Activated T-helper 17 cell treated with anti-CD3 and anti-CD28 coated beads, Interleukin-2, amount 50 U/mL, for 72 hours (primary cell): ENCODE measurements around the gene BLM. TPM values are rescaled to one million over a fixed set of nuclear protein-coding genes. Genes with fewer than 3 reads are reported as not detected.

Experiments
- ATAC-seq: fragments of 150-1000 bp; cut with Tn5 transposase; replicated peaks from 2 replicates; pipeline ENCODE4 v1.10.0; 2021; ENCODE audit warnings: mild to moderate bottlenecking, moderate library complexity
- H3K27ac Mint-ChIP-seq: one replicate; pipeline ENCODE4 v1.8.0; 2022; ENCODE audit warnings: mixed read lengths
- H3K27me3 Mint-ChIP-seq: one replicate; pipeline ENCODE4 v1.8.0; 2022; ENCODE audit warnings: mixed read lengths
- H3K36me3 Mint-ChIP-seq: one replicate; pipeline ENCODE4 v1.8.0; 2022; ENCODE audit warnings: low read depth, mild to moderate bottlenecking, mixed read lengths
- H3K4me1 Mint-ChIP-seq: one replicate; pipeline ENCODE4 v1.8.0; 2022; ENCODE audit warnings: mixed read lengths
- H3K4me3 Mint-ChIP-seq: one replicate; pipeline ENCODE4 v1.8.0; 2022; ENCODE audit warnings: mild to moderate bottlenecking, mixed read lengths
- H3K9me3 Mint-ChIP-seq: one replicate; pipeline ENCODE4 v1.8.0; 2022; ENCODE audit warnings: mixed read lengths
- total RNA-seq, 2 donors: library from RNA; stranded (reverse); gene quantifications; one replicate each; pipeline ENCODE4 v1.2.3, GENCODE V29; 2022

BLM gene
- total RNA-seq, 2 donors from 2014 or later = 68.2 to 81.4 TPM

DNA sequence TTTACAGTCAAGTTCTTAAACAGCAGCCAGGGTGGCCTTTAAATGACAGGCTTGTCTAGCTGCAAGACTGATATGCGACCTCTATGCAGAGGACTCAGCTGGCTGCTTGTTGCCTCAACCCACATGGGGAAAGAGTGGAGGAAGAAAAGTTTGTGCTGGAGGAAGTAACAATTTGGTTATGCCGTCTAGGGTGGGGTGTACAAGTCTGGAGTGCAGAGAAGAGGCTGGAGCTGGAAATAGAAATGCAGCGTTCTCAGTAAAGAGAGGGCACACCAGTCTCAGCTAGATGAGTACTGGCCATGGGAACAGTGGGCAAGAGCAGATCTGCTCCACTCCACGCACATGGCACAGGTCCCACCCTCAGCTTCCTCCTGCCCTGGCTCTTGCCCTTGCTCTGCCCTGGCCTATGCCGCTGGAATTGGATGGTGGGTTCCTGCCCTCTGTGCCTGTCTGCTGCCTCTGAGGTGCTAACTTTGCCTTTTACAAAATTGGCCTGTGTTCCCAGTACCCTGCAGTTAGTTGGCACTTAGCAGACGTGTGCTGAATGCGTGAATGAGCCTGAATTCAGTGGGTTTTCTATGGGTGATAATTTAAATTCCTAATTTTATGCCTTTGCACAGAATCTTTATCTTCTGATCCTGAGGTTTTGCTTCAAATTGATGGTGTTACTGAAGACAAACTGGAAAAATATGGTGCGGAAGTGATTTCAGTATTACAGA is 91.5 kb downstream of the BLM start:
- Mint-ChIP-seq H3K4me3 (peak overlapping the region; percentile 70), H3K4me1 (peaks cover 26% of the 10 kb centered on the region), H3K36me3 (peaks cover 89% of the 10 kb centered on the region), H3K9me3 (no peaks in the 10 kb centered on the region), H3K27ac (peak overlapping the region; percentile 73), H3K27me3 (no peaks in the 10 kb centered on the region)
- no peak for ATAC-seq

GRCh38 chr15:90809536-90809935 is 92.4 kb downstream of the BLM start:
- no peak for ATAC-seq
- Mint-ChIP-seq H3K4me1 (peaks cover 35% of the 10 kb centered on the region), H3K27ac (peak overlapping the region; percentile 73), H3K27me3 (no peaks in the 10 kb centered on the region), H3K4me3 (no peak overlapping the region), H3K9me3 (no peaks in the 10 kb centered on the region), H3K36me3 (peaks cover 89% of the 10 kb centered on the region)

GRCh38 chr15:90810354-90810753 is 93.2 kb downstream of the BLM start:
- Mint-ChIP-seq H3K4me3 (no peak overlapping the region), H3K9me3 (no peaks in the 10 kb centered on the region), H3K36me3 (peaks cover 91% of the 10 kb centered on the region), H3K27me3 (no peaks in the 10 kb centered on the region), H3K27ac (peak overlapping the region; percentile 13), H3K4me1 (peaks cover 43% of the 10 kb centered on the region)
- no peak for ATAC-seq

DNA sequence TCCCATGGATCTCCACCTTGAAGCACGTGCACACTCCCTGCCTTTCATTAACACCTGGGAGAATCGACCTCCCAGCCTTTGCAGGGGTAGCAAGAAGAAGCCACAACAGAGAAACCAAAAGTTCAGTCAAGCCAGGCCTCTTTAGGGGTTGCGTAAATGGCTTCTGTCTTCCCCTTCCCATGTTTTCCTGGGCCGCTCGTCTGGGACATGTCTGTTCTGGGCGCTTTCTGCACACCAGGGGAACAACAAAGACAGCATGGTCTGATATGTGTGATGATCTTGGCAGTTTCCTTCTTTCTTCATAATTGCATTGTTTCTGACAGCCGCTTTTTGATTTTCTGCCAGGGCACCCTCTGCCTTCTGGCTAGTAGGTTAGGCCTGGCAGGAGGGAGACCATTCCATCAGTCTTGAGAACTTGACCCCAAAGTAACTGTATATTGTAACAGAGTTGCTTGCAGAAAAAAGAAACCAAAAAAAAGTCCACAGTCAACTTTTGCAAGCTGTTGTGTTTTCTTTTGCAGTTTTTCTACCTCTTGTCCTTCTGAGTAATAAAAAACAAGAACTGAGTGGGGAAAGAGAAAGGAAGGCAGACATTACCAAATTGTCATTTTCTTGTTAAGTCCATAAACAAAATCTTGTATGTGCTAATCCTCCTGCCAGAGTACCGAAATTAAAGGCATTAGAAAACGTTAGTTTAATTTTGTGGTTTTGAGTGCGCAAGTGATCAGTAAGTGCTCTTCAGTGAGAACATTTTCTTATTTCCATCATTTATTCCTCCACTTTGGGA is 95.2 kb downstream of the BLM start:
- H3K27me3 Mint-ChIP-seq = no peaks in the 10 kb centered on the region
- no peak for ATAC-seq
- H3K9me3 Mint-ChIP-seq = no peaks in the 10 kb centered on the region
- peak overlapping the region; percentile 63 for H3K4me3 Mint-ChIP-seq
- peaks cover 90% of the 10 kb centered on the region for H3K36me3 Mint-ChIP-seq
- peaks cover 38% of the 10 kb centered on the region for H3K4me1 Mint-ChIP-seq
- peak overlapping the region; percentile 92 for H3K27ac Mint-ChIP-seq

- no peaks in the 10 kb centered on the region for H3K27me3 Mint-ChIP-seq
- H3K9me3 Mint-ChIP-seq = no peaks in the 10 kb centered on the region
- peak overlapping the region; percentile 63 for H3K4me3 Mint-ChIP-seq
- H3K36me3 Mint-ChIP-seq = peaks cover 84% of the 10 kb centered on the region
- ATAC-seq = no peak
- H3K4me1 Mint-ChIP-seq = peaks cover 37% of the 10 kb centered on the region
- peak overlapping the region; percentile 92 for H3K27ac Mint-ChIP-seq
Observed at GRCh38 chr15:90812958-90813265, 95.8 kb downstream of the BLM start.

GRCh38 chr15:90813796-90814190 is 96.6 kb downstream of the BLM start:
- Mint-ChIP-seq H3K36me3 (peaks cover 75% of the 10 kb centered on the region), H3K4me3 (peak overlapping the region; percentile 63), H3K9me3 (no peaks in the 10 kb centered on the region), H3K27ac (peak overlapping the region; percentile 92), H3K27me3 (no peaks in the 10 kb centered on the region), H3K4me1 (peaks cover 36% of the 10 kb centered on the region)
- ATAC-seq = peak; percentile 62

DNA sequence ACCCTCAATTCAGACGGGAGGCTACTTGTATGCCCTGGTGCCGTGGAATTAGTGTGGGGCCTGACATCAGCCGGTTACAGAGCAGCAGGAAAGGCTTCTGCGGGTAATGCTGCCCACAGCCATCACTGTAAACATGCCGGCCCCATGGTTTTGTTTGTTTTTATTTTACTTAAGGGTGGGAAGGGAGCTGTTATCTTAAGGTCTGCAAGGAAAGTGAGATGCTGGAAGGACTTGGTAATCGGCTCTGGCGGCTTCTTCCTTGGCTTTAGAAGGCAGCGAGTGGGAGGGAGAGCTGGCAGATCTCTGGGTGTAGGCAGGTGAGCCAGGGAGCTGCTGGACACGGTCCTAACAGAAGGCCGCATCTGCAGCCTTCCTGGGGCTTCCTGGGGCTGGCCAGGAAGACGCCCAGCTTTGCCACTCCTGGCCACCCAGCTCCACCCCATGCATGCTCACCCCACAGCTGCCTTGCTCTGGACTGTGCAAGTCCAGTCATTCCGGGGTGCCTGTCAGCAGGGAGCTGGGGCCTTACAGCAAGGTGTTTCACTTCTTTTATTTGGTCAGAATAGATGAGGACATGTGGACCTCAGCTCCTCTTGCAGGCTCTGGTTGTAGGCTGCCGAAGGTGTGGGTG is 97.2 kb downstream of the BLM start:
- Mint-ChIP-seq H3K36me3 (peaks cover 70% of the 10 kb centered on the region), H3K27ac (peak overlapping the region; percentile 92), H3K4me3 (peak overlapping the region; percentile 63), H3K27me3 (no peaks in the 10 kb centered on the region), H3K9me3 (no peaks in the 10 kb centered on the region), H3K4me1 (peaks cover 36% of the 10 kb centered on the region)
- peak; percentile 54 for ATAC-seq

GRCh38 chr15:90816401-90817116 is 99.4 kb downstream of the BLM start:
- peak overlapping the region; percentile 92 for H3K27ac Mint-ChIP-seq
- H3K36me3 Mint-ChIP-seq = peaks cover 48% of the 10 kb centered on the region
- peak overlapping the region; percentile 63 for H3K4me3 Mint-ChIP-seq
- no peaks in the 10 kb centered on the region for H3K27me3 Mint-ChIP-seq
- no peak for ATAC-seq
- peaks cover 45% of the 10 kb centered on the region for H3K4me1 Mint-ChIP-seq
- no peaks in the 10 kb centered on the region for H3K9me3 Mint-ChIP-seq

DNA sequence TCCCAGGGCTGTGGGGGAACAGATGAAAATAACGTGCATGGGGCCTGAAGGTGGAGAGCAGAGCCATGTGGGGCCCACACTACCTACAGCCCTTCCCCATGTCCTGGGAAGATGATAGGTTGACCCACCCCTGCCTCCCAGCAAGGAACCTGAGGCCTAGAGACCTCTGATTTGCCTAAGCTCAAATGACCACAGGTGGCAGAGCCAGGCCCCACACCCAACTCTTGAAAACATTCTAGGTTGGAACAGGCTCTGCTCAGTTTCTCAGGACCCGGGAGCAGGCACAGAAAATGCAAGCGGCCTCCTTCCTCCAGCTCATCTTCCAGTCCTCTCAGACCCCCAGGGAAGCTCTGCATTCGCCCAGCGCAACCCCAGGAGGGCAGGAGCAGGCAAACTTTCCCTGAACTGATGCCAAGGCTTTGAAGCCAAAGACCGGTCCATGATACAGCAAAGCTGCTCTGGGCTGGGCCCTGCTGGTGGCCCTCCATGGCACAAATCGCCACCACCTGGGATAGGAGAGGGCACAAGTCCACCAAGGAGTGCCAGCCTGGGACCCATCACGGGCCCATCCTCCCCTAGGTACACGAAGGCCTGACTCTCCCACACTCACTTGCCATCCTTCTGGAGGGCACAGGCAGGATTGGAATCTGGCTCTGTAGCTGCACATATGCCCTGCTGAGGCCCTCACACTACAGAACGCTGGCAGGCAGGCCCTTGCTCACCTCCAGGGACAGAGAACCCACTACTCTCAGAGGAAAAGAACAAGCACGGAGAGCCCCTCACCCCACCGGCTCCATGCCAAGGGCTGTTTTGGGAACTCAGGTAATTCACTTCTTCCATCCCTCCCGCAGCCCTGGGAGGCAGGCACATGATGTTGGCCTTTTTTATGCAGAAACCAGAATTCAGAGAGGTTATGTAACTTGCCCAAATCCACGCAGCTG is 100.2 kb downstream of the BLM start:
- peaks cover 40% of the 10 kb centered on the region for H3K4me1 Mint-ChIP-seq
- H3K36me3 Mint-ChIP-seq = peaks cover 39% of the 10 kb centered on the region
- peak overlapping the region; percentile 63 for H3K4me3 Mint-ChIP-seq
- no peaks in the 10 kb centered on the region for H3K9me3 Mint-ChIP-seq
- no peaks in the 10 kb centered on the region for H3K27me3 Mint-ChIP-seq
- H3K27ac Mint-ChIP-seq = peak overlapping the region; percentile 92
- no peak for ATAC-seq

DNA sequence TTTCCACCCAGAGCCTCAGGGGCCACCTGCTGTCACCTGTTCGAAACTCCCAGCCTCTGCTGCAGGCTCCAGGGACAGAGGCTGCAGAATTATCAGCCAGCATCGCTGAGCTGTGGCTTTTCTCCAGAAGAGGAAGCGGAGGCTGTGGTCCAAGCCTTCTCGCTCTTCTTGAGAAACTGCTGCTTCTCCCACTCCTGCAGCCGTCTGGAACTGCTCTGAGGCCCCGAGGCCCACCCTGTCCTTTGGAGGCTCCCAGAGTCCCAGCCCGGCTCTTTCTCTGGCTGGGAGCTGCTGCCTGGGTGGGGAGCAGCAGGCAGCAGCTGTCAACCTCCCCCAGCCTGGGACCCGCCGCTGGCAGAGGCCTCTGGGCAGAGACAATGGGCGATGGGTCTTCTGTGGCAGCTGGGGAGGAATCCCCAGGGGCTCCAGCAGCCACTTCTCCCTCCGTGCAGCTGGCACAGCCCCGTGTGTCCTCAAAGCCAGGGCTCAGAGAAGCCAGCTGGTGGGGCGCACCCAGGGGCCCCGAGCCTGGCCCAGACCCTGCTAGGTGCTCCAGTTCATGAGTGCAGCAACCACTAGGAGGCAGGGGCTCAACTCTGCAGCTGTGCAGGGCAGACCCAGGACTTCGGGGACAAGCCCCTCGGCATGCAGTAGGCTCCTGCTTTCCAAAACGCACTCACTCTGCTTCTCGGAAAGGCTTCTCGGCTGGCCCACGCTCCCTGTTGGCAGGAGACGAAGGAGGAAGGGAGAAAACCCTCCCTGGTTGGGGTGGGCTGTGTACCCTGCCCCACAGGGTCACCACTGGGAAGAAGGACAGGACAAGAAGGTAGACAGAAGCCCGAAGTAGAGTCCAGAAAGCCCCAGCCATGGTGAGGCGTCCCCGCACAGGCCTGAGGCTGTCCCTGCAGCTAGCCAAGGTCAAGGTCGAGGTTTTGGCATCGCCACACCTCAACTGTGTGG is 101.4 kb downstream of the BLM start:
- H3K36me3 Mint-ChIP-seq = peaks cover 28% of the 10 kb centered on the region
- H3K9me3 Mint-ChIP-seq = no peaks in the 10 kb centered on the region
- H3K27me3 Mint-ChIP-seq = no peaks in the 10 kb centered on the region
- H3K4me3 Mint-ChIP-seq = peak overlapping the region; percentile 63
- ATAC-seq = peak; percentile 9
- peak overlapping the region; percentile 92 for H3K27ac Mint-ChIP-seq
- peaks cover 42% of the 10 kb centered on the region for H3K4me1 Mint-ChIP-seq

- peaks cover 19% of the 10 kb centered on the region for H3K36me3 Mint-ChIP-seq
- H3K4me3 Mint-ChIP-seq = peak overlapping the region; percentile 54
- peak; percentile 13 for ATAC-seq
- peaks cover 37% of the 10 kb centered on the region for H3K4me1 Mint-ChIP-seq
- no peaks in the 10 kb centered on the region for H3K27me3 Mint-ChIP-seq
- H3K9me3 Mint-ChIP-seq = no peaks in the 10 kb centered on the region
- peak overlapping the region; percentile 79 for H3K27ac Mint-ChIP-seq
Observed at GRCh38 chr15:90819390-90819789, 102.2 kb downstream of the BLM start.

DNA sequence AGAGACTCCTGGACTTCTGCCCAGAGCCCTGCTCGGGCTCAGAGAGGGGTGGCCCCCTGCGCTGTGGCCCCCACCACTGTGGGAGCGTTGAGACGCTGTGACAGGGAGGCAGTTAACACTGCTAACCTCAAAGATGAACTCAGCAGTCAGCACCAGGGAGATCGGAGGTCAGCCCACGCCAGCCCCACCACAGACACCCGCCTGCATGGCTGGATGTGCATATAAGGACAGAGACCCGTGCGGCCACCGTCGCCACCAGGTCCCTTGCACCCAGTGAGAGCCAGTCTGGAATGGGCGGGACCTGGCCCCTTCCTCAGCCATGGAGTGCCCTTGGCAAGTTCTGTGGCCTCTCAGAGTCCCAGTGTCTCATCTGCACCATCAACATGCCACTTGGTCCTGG is 102.7 kb downstream of the BLM start:
- Mint-ChIP-seq H3K27ac (peak overlapping the region; percentile 79), H3K4me3 (peak overlapping the region; percentile 54), H3K9me3 (no peaks in the 10 kb centered on the region), H3K27me3 (no peaks in the 10 kb centered on the region), H3K36me3 (peaks cover 15% of the 10 kb centered on the region), H3K4me1 (peaks cover 34% of the 10 kb centered on the region)
- peak; percentile 31 for ATAC-seq

- H3K4me3 Mint-ChIP-seq = peak overlapping the region; percentile 54
- no peak for ATAC-seq
- no peaks in the 10 kb centered on the region for H3K27me3 Mint-ChIP-seq
- peaks cover 28% of the 10 kb centered on the region for H3K4me1 Mint-ChIP-seq
- peak overlapping the region; percentile 79 for H3K27ac Mint-ChIP-seq
- peaks cover 8% of the 10 kb centered on the region for H3K36me3 Mint-ChIP-seq
- no peaks in the 10 kb centered on the region for H3K9me3 Mint-ChIP-seq
Observed at GRCh38 chr15:90820481-90820880, 103.3 kb downstream of the BLM start.
